SK-N-SH (cell line): Measurements from ENCODE around the gene ULBP2. TPM values are rescaled to one million over a fixed set of nuclear protein-coding genes. Genes with fewer than 3 reads are reported as not detected.

ENCODE experiments used
- CTCF ChIA-PET: fragments of 300-600, 350-600 bp; formaldehyde crosslinking; extraction: SDS; loops from one replicate; lab custom pipeline; 2021; lab: Yijun Ruan, JAX
- POLR2A ChIA-PET: fragments of 350-600 bp; sonication (Branson Sonifier 250); formaldehyde crosslinking; extraction: SDS; loops from one replicate; lab custom pipeline; 2020; ENCODE audit warnings: antibody characterized with exemption, inconsistent platforms; lab: Yijun Ruan, JAX
- DNase-seq: peaks from one replicate; pipeline ENCODE4 v3.0.0; 2012
- H2AFZ ChIP-seq: fragments of 200-600 bp; sonication (generic); 2 replicates; pipeline ENCODE4 v1.8.1; 2016; ENCODE audit warnings: antibody characterized with exemption, mild to moderate bottlenecking, low read depth
- H3F3A ChIP-seq: fragments of 200-600 bp; sonication (generic); replicated peaks from 2 replicates; pipeline ENCODE3; 2016; ENCODE audit warnings: antibody characterized with exemption, mild to moderate bottlenecking; ENCODE audit not compliant: insufficient read depth
- H3K27ac ChIP-seq, 2 experiments: fragments of 200-500 bp in 1 of 2; fragments of 200-600 bp in 1 of 2; sonication (Bioruptor generic) in 1 of 2; sonication (generic), shearing (Covaris generic) in 1 of 2; 2 replicates each; pipeline versions ENCODE4 v1.5.1 to v1.6.1; 2014 to 2016; ENCODE audit warnings: low read depth in 2 of 2, inconsistent platforms in 1 of 2, low read length in 1 of 2, mild to moderate bottlenecking in 1 of 2, mixed read lengths in 1 of 2
- H3K27me3 ChIP-seq: fragments of 200-600 bp; sonication (generic), shearing (Covaris generic); 2 replicates; pipeline ENCODE4 v1.6.1; 2016; ENCODE audit warnings: mixed run types; ENCODE audit not compliant: insufficient read depth
- H3K36me3 ChIP-seq, 2 experiments: fragments of 200-500 bp in 1 of 2; fragments of 200-600 bp in 1 of 2; sonication (Bioruptor generic) in 1 of 2; sonication (generic) in 1 of 2; replicated peaks in 1 of 2; 2 replicates each; pipeline versions ENCODE3 to v1.5.1; 2014 to 2016; ENCODE audit warnings: low read length in 1 of 2, mild to moderate bottlenecking in 1 of 2; ENCODE audit not compliant: insufficient read depth in 2 of 2, control insufficient read depth in 1 of 2
- H3K4me1 ChIP-seq, 2 experiments: fragments of 200-500 bp in 1 of 2; fragments of 200-600 bp in 1 of 2; sonication (Bioruptor generic) in 1 of 2; sonication (generic), shearing (Covaris generic) in 1 of 2; 2 replicates each; pipeline versions ENCODE4 v1.5.1 to v1.6.1; 2014 to 2016; ENCODE audit warnings: low read depth in 1 of 2, low read length in 1 of 2, mixed run types in 1 of 2; ENCODE audit not compliant: insufficient read depth in 2 of 2, control insufficient read depth in 1 of 2
- H3K4me2 ChIP-seq: fragments of 200-600 bp; sonication (generic), shearing (Covaris generic); 2 replicates; pipeline ENCODE4 v1.6.1; 2017; ENCODE audit warnings: mixed run types
- H3K4me3 ChIP-seq, 2 experiments: fragments of 200-500 bp in 1 of 2; fragments of 200-600 bp in 1 of 2; sonication (Bioruptor generic) in 1 of 2; sonication (generic), shearing (Covaris generic) in 1 of 2; 2 replicates each; pipeline versions ENCODE4 v1.5.1 to v1.8.1; 2014 to 2016; ENCODE audit warnings: low read depth in 2 of 2, inconsistent platforms in 1 of 2, low read length in 1 of 2, mild to moderate bottlenecking in 1 of 2, mixed read lengths in 1 of 2, moderate library complexity in 1 of 2
- H3K79me2 ChIP-seq: fragments of 200-600 bp; sonication (generic); 2 replicates; pipeline ENCODE4 v1.8.1; 2017; ENCODE audit warnings: mild to moderate bottlenecking; ENCODE audit not compliant: insufficient read depth
- H3K9ac ChIP-seq: fragments of 200-600 bp; sonication (generic); 2 replicates; pipeline ENCODE4 v1.6.1; 2017; ENCODE audit warnings: mixed run types
- H3K9me2 ChIP-seq: fragments of 200-600 bp; sonication (generic); 2 replicates; pipeline ENCODE4 v1.6.1; 2017; ENCODE audit warnings: mixed run types
- H3K9me3 ChIP-seq: fragments of 200-600 bp; sonication (generic); 2 replicates; pipeline ENCODE4 v1.6.1; 2017; ENCODE audit warnings: mixed run types, mild to moderate bottlenecking, moderate library complexity
- H4K20me1 ChIP-seq: fragments of 200-600 bp; sonication (generic); 2 replicates; pipeline ENCODE4 v1.6.1; 2017; ENCODE audit warnings: mild to moderate bottlenecking, mixed run types; ENCODE audit not compliant: insufficient read depth
- CTCF ChIP-seq: fragments of 200-600 bp; sonication (generic); IDR thresholded peaks from 2 replicates; pipeline ENCODE4 v1.6.1; 2017; ENCODE audit warnings: antibody characterized with exemption, mild to moderate bottlenecking, moderate library complexity
- ELF1 ChIP-seq: IDR thresholded peaks from 2 replicates; pipeline ENCODE4 v1.4.0; 2012
- FOSL2 ChIP-seq: IDR thresholded peaks from 2 replicates; pipeline ENCODE4 v1.4.0; 2012; ENCODE audit warnings: low read depth, mild to moderate bottlenecking, moderate library complexity, borderline replicate concordance
- FOXM1 ChIP-seq: IDR thresholded peaks from 2 replicates; pipeline ENCODE4 v1.4.0; 2012; ENCODE audit warnings: low read depth, mild to moderate bottlenecking
- MAX ChIP-seq: IDR thresholded peaks from 2 replicates; pipeline ENCODE4 v1.4.0; 2012; ENCODE audit warnings: low read depth
- MXI1 ChIP-seq: IDR thresholded peaks from 2 replicates; pipeline ENCODE4 v1.6.1; 2012; ENCODE audit warnings: mild to moderate bottlenecking, low read depth, low read length, improper control_type of control experiment
- NFIC ChIP-seq: IDR thresholded peaks from 2 replicates; pipeline ENCODE4 v1.4.0; 2012; ENCODE audit warnings: borderline replicate concordance
- NRF1 ChIP-seq: IDR thresholded peaks from 2 replicates; pipeline ENCODE4 v1.6.1; 2012; ENCODE audit warnings: low read depth, mild to moderate bottlenecking, low read length
- RAD21 ChIP-seq: IDR thresholded peaks from 2 replicates; pipeline ENCODE4 v1.6.1; 2012; ENCODE audit warnings: mild to moderate bottlenecking, low read length
- REST ChIP-seq: IDR thresholded peaks from 2 replicates; pipeline ENCODE4 v1.6.1; 2012; ENCODE audit warnings: mild to moderate bottlenecking, low read depth, low read length, moderate library complexity
- SIN3A ChIP-seq: IDR thresholded peaks from 2 replicates; pipeline ENCODE4 v1.6.1; 2012; ENCODE audit warnings: low read depth, mild to moderate bottlenecking, low read length, moderate library complexity, borderline replicate concordance
- SMC3 ChIP-seq: IDR thresholded peaks from 2 replicates; pipeline ENCODE4 v1.6.1; 2012; ENCODE audit warnings: low read depth, low read length, improper control_type of control experiment
- TEAD4 ChIP-seq: IDR thresholded peaks from 2 replicates; pipeline ENCODE4 v1.4.0; 2012; ENCODE audit warnings: mild to moderate bottlenecking, borderline replicate concordance; ENCODE audit not compliant: insufficient read depth
- USF1 ChIP-seq: IDR thresholded peaks from 2 replicates; pipeline ENCODE4 v1.4.0; 2012; ENCODE audit warnings: low read depth, borderline replicate concordance
- USF2 ChIP-seq: fragments of 150-350 bp; IDR thresholded peaks from 2 replicates; pipeline ENCODE4 v1.6.1; 2017; ENCODE audit warnings: antibody characterized with exemption, low read length, low read depth, borderline replicate concordance
- WGBS: methylation state at CpG from one replicate; pipeline ENCODE4 v1.1.6; 2017; ENCODE audit warnings: low lambda C conversion rate; 5-methylcytosine and 5-hydroxymethylcytosine counted together
- polyA plus RNA-seq, 3 experiments: library from polyadenylated mRNA; depleted of rRNA; stranded (reverse); fragments of >200 nt; gene quantifications; 2 replicates each; pipeline ENCODE4 v1.2.3, GENCODE V29; 2012

ULBP2 gene
- polyA plus RNA-seq, 1 of the 3 experiments (the other 2 are of a cell fraction), result 5.0 TPM

- CTCF ChIA-PET, result interaction anchor here (0.6 kb wide), 1 partner anchor 179 kb away, joined by 3 read pairs; no protein-coding TSS in a partner anchor
- TF ChIP-seq FOSL2 (no peak), TEAD4 (no peak), REST (no peak), FOXM1 (no peak), USF1 (no peak), RAD21 (no peak), ELF1 (no peak), NFIC (no peak), SIN3A (no peak), MAX (no peak), SMC3 (no peak), MXI1 (no peak), USF2 (no peak), NRF1 (no peak), CTCF (no peak)
- TF ChIP-seq, all 33 proteins: peak for 0
- peaks cover 55% of the 10 kb centered on the region for H3K27me3 ChIP-seq
These were observed 41.3 kb downstream of the ULBP2 start for GRCh38 chr6:149983145-149983544.

More at GRCh38 chr6:149983145-149983544, 41.3 kb downstream of the ULBP2 start:
- no peak overlapping the region for H3K27ac ChIP-seq
- no peaks in the 10 kb centered on the region for H3K4me1 ChIP-seq
- H3K79me2 ChIP-seq, result no peaks in the 10 kb centered on the region
- DNase-seq, result no peak
- H3K9ac ChIP-seq, result no peak overlapping the region
- no peak overlapping the region for H3K4me3 ChIP-seq
- H3K9me3 ChIP-seq, result 0 out of 2 replicates have a peak, but pooled peaks cover 6% of the 10 kb centered on the region
- H4K20me1 ChIP-seq, result no peaks in the 10 kb centered on the region
- no peak overlapping the region for H3K4me2 ChIP-seq
- POLR2A ChIA-PET, result no interaction called here
- 4% methylated on average over 9 of the region's 9 CpGs for WGBS
- H3F3A ChIP-seq, result no peaks in the 10 kb centered on the region
- no peaks in the 10 kb centered on the region for H3K36me3 ChIP-seq
- H2AFZ ChIP-seq, result no peak overlapping the region
- H3K9me2 ChIP-seq, result no peaks in the 10 kb centered on the region
